ENCODE results near the gene STAT2. TPM values are rescaled to one million over a fixed set of nuclear protein-coding genes. Genes with fewer than 3 reads are reported as not detected.

The STAT2 gene
- total and polyA plus RNA-seq, 4 donors, result 64.8 to 218 (median 103) TPM

DNA sequence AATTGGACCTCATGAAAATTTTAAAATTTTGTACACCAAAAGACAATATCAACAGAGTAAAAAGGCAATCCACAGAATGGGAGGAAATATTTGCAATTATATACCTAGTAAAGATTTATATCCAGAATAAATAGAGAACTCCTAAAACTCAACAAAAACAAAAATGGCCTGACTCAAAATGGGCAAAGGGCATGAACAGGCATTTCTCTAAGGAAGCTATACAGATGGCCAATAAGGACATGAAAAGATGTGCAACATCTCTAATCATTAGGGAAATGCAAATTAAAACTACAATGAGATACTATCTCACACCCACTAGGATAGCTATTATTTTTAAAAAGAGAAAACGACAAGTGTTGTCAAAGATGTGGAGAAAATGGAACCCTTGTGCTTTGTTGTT lies 13.6 kb upstream of the STAT2 start:
- Histone ChIP-seq H3K4me1 (ENCODE audit: control insufficient read depth in 5 of 5, insufficient read depth in 5 of 5, low read length in 5 of 5) (no peaks in the 10 kb centered on the region), H3K9ac (ENCODE audit: insufficient read depth in 1 of 2, low read length in 2 of 2) (no peak overlapping the region), H3K9me3 (ENCODE audit: control insufficient read depth in 4 of 4, insufficient read depth in 3 of 4, low read length in 3 of 4) (no peaks in the 10 kb centered on the region), H3K36me3 (ENCODE audit: control insufficient read depth in 4 of 4, insufficient read depth in 4 of 4, low read length in 4 of 4) (no peaks in the 10 kb centered on the region), H3K27ac (ENCODE audit: low read depth in 1 of 2, low read length in 1 of 2) (no peak overlapping the region), H3K4me3 (no peak overlapping the region), H3K27me3 (ENCODE audit: control insufficient read depth in 3 of 3, insufficient read depth in 3 of 3, low read length in 2 of 3) (no peaks in the 10 kb centered on the region)
- no peak for ATAC-seq (ENCODE audit: insufficient read depth, low FRiP score)
- TF ChIP-seq, protein P1, sequence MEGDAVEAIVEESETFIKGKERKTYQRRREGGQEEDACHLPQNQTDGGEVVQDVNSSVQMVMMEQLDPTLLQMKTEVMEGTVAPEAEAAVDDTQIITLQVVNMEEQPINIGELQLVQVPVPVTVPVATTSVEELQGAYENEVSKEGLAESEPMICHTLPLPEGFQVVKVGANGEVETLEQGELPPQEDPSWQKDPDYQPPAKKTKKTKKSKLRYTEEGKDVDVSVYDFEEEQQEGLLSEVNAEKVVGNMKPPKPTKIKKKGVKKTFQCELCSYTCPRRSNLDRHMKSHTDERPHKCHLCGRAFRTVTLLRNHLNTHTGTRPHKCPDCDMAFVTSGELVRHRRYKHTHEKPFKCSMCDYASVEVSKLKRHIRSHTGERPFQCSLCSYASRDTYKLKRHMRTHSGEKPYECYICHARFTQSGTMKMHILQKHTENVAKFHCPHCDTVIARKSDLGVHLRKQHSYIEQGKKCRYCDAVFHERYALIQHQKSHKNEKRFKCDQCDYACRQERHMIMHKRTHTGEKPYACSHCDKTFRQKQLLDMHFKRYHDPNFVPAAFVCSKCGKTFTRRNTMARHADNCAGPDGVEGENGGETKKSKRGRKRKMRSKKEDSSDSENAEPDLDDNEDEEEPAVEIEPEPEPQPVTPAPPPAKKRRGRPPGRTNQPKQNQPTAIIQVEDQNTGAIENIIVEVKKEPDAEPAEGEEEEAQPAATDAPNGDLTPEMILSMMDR (IDR thresholded peaks at IDR 0.05; ENCODE audit: control extremely low read depth, extremely low read depth), result no peak
- no peak for DNase-seq
- 94 to 95% methylated on average over 1 of the region's 1 CpG for WGBS, 2 donors

DNA sequence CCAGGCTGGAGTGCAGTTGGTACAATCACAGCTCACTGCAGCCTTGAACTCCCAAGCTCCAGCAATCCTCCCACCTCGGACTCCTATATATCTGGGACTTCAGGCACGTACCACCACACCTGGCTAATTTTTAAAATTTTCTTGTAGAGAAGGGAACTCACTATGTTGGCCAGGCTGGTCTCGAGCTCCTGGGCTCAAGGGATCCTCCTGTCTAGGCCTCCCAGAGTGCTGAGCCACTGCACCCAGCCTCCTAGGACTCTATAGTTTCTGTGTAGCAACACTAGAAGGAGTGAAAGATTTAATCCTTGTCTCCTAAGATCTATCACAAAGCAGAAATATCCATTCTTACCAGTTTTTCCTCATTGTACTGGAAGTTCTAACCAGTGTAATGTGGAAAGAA lies 7.0 kb upstream of the STAT2 start:
- no peak for DNase-seq
- no peaks in the 10 kb centered on the region for H3K36me3 ChIP-seq (ENCODE audit: control insufficient read depth in 4 of 4, insufficient read depth in 4 of 4, low read length in 4 of 4)
- 91 to 99% methylated on average over 3 of the region's 3 CpGs for WGBS, 2 donors
- H3K9ac ChIP-seq (ENCODE audit: insufficient read depth in 1 of 2, low read length in 2 of 2), result no peak overlapping the region
- TF ChIP-seq, protein P1 (IDR thresholded peaks at IDR 0.05; ENCODE audit: control extremely low read depth, extremely low read depth), result no peak
- no peak for ATAC-seq (ENCODE audit: insufficient read depth, low FRiP score)
- no peak overlapping the region for H3K27ac ChIP-seq (ENCODE audit: low read depth in 1 of 2, low read length in 1 of 2)
- no peaks in the 10 kb centered on the region for H3K4me1 ChIP-seq (ENCODE audit: control insufficient read depth in 5 of 5, insufficient read depth in 5 of 5, low read length in 5 of 5)
- H3K4me3 ChIP-seq, result no peak overlapping the region
- no peaks in the 10 kb centered on the region for H3K27me3 ChIP-seq (ENCODE audit: control insufficient read depth in 3 of 3, insufficient read depth in 3 of 3, low read length in 2 of 3)
- H3K9me3 ChIP-seq (ENCODE audit: control insufficient read depth in 4 of 4, insufficient read depth in 3 of 4, low read length in 3 of 4), result no peaks in the 10 kb centered on the region

DNA sequence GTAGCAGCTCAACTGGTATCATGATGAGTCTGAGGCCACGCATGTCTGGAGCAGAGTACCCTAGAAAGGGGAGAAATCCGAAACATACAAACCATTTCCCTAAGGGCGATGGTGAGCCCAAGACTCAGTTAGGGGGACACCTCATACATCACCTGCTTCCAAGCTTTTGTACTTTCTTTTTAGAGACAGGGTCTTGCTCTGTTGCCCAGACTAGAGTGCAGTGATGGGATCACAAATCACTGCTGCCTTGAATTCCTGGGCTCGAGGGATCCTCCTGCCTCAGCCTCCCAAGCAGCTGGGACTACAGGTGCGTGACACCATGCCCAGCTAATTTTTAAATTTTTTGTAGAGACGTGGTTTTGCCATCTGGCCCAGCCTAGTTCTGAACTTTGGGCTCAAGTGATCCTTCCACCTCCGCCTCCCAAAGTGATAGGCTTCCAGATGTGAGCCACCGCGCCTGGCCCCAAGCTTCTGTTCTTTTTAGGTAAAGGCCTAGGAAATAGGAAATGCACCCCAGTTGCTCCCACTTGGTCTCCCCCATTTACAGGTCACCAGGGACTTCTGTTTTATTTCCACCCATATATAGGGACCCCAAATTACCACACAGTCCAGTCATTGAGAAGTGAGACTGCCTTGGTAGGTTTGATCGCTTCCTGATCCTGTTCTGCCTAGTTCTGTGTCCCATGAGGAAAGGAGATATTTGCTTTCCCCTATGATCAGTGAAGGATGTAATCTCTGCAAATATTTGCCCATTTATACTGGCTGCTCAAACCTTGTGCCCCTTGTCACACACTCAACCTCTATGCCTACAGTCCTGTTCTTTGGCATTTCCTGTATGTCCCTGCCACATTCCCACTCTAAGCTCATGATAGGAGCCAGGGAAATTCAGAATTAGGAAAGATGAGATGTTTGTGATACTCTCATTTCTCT lies 2.5 kb upstream of the STAT2 start, which contains the start of gene APOF:
APOF (minus strand) TSS at position 728 of the 930 bp plus-strand sequence; CDS start at position 616, 112 bp downstream.
- Histone ChIP-seq H3K9ac (ENCODE audit: insufficient read depth in 1 of 2, low read length in 2 of 2) (no peak within 1 kb of the TSS), H3K27ac (ENCODE audit: low read depth in 1 of 2, low read length in 1 of 2) (no peak within 1 kb of the TSS), H3K4me1 (ENCODE audit: control insufficient read depth in 5 of 5, insufficient read depth in 5 of 5, low read length in 5 of 5) (peaks cover 0 to 15% (median 4%) of the 10 kb centered on the region in 5 donors), H3K4me3 (no peak within 1 kb of the TSS), H3K36me3 (ENCODE audit: control insufficient read depth in 4 of 4, insufficient read depth in 4 of 4, low read length in 4 of 4) (no peaks in the 10 kb centered on the region), H3K27me3 (ENCODE audit: control insufficient read depth in 3 of 3, insufficient read depth in 3 of 3, low read length in 2 of 3) (no peaks in the 10 kb centered on the region), H3K9me3 (ENCODE audit: control insufficient read depth in 4 of 4, insufficient read depth in 3 of 4, low read length in 3 of 4) (no peaks in the 10 kb centered on the region)
- 94 to 100% methylated on average over 10 of the region's 10 CpGs for WGBS, 2 donors
- ATAC-seq (ENCODE audit: insufficient read depth, low FRiP score) (no peak), DNase-seq (no peak)
- TF ChIP-seq, protein P1 (IDR thresholded peaks at IDR 0.05; ENCODE audit: control extremely low read depth, extremely low read depth), result no peak

Data from lung (tissue), 12 donors.